Kidney epithelial cell (primary cell): ENCODE data around the gene SRMS. TPM values are rescaled to one million over a fixed set of nuclear protein-coding genes. Genes with fewer than 3 reads are reported as not detected.

Source experiments
- DNase-seq: peaks from one replicate; pipeline ENCODE4 v3.0.0-alpha.2; 2010; ENCODE audit warnings: low read depth
- H3K27me3 ChIP-seq: 2 replicates; pipeline ENCODE4 v1.6.0; 2011; ENCODE audit warnings: low read length; ENCODE audit not compliant: control insufficient read depth, insufficient read depth
- H3K36me3 ChIP-seq: 2 replicates; pipeline ENCODE4 v1.5.1; 2011; ENCODE audit warnings: low read length; ENCODE audit not compliant: control insufficient read depth, insufficient read depth
- H3K4me3 ChIP-seq: 2 replicates; pipeline ENCODE4 v1.5.1; 2011; ENCODE audit warnings: low read depth, mild to moderate bottlenecking, control low read depth, low read length
- CTCF ChIP-seq: IDR thresholded peaks from 2 replicates; pipeline ENCODE4 v1.5.1; 2011; ENCODE audit warnings: mild to moderate bottlenecking, moderate library complexity, low read length, control low read depth, inconsistent platforms; ENCODE audit not compliant: insufficient read depth, poor library complexity, severe bottlenecking
- total RNA-seq: library from RNA; depleted of rRNA; stranded (reverse); fragments of >200 nt; gene quantifications from 2 replicates; pipeline ENCODE4 v1.2.3, GENCODE V29; 2015

SRMS gene
- total RNA-seq, 1 donor from 2014 or later, result not detected

- DNase-seq, result no peak
- no peak for TF ChIP-seq CTCF
- Histone ChIP-seq H3K4me3 (no peak overlapping the region), H3K27me3 (no peaks in the 10 kb centered on the region), H3K36me3 (no peaks in the 10 kb centered on the region)
These were observed 44.3 kb upstream of the SRMS start for GRCh38 chr20:63591786-63592355.

- DNase-seq, result no peak
- no peak for TF ChIP-seq CTCF
- H3K36me3 ChIP-seq, result no peaks in the 10 kb centered on the region
- no peaks in the 10 kb centered on the region for H3K27me3 ChIP-seq
- no peak overlapping the region for H3K4me3 ChIP-seq
These were observed 43.6 kb upstream of the SRMS start for GRCh38 chr20:63591147-63591533.

- no peak for TF ChIP-seq CTCF
- H3K36me3 ChIP-seq, result no peaks in the 10 kb centered on the region
- no peak overlapping the region for H3K4me3 ChIP-seq
- DNase-seq, result no peak
- H3K27me3 ChIP-seq, result no peaks in the 10 kb centered on the region
These were observed 42.9 kb upstream of the SRMS start for GRCh38 chr20:63590218-63591146.

- H3K4me3 ChIP-seq, result no peak overlapping the region
- H3K36me3 ChIP-seq, result no peaks in the 10 kb centered on the region
- TF ChIP-seq CTCF, result no peak
- H3K27me3 ChIP-seq, result no peaks in the 10 kb centered on the region
- DNase-seq, result no peak
These were observed 42.0 kb upstream of the SRMS start for GRCh38 chr20:63589261-63590217.

GRCh38 chr20:63588641-63589041 is 41.1 kb upstream of the SRMS start:
- H3K4me3 ChIP-seq, result no peak overlapping the region
- no peaks in the 10 kb centered on the region for H3K27me3 ChIP-seq
- no peak for DNase-seq
- TF ChIP-seq CTCF, result no peak
- H3K36me3 ChIP-seq, result no peaks in the 10 kb centered on the region
